ENCODE data around the gene TOMT.

- TF ChIP-seq CTCF (IDR thresholded peaks at IDR 0.05 in 2 of 3, conservative IDR thresholded peaks at IDR 0.05 in 1 of 3; ENCODE audit: borderline replicate concordance in 1 of 3, insufficient read depth in 1 of 3, low read depth in 2 of 3, low read length in 2 of 3): no peak
- no peak for TF ChIP-seq ZNF274 (IDR thresholded peaks at IDR 0.05; ENCODE audit: low read depth, low read length)
- no peak for TF ChIP-seq EZH2 (IDR thresholded peaks at IDR 0.05)
- no peak for TF ChIP-seq POLR2A (IDR thresholded peaks at IDR 0.05; ENCODE audit: borderline replicate concordance, extremely low read depth, insufficient read depth, insufficient read length)
- TF ChIP-seq POLR2AphosphoS5 (IDR thresholded peaks at IDR 0.05; ENCODE audit: low read depth, low read length): no peak
- TF ChIP-seq EZH2phosphoT487 (IDR thresholded peaks at IDR 0.05; ENCODE audit: borderline replicate concordance): no peak
- no peak for TF ChIP-seq SIN3A (IDR thresholded peaks at IDR 0.05; ENCODE audit: low read depth)
- TF ChIP-seq ATF3 (IDR thresholded peaks at IDR 0.05): no peak
- TF ChIP-seq ELF1 (IDR thresholded peaks at IDR 0.05; ENCODE audit: borderline replicate concordance, low read depth): no peak
Observed at GRCh38 chr11:72138821-72139390, 33.2 kb downstream of the TOMT start.

Data from HCT116 (cell line).